Germinal center (tissue), 1 donor: ENCODE data around the gene GALNT4.

Source experiments
- DNase-seq: peaks from one replicate; pipeline ENCODE4 v3.0.0; 2012; ENCODE audit warnings: mixed read lengths, low spot score

Gene GALNT4

DNA sequence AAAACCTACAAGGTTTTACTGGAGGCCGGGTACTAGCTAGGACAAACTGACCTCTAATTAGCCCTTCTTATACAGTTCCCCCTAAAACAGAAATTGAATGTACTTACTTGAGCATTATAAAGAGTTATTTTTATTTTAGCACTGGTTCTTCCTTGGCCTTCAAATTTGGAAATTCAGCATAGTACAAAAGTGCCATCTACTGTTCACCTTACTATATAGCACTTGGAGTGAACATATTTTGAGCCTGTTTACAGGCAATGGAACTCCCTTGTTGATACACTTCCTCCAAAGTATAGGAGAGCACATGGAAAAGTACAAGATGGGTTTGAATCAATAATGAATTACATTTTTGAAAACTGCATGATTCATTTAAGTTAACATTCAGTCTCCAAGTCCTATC lies 5.1 kb upstream of the GALNT4 start:
- peak; percentile 67 for DNase-seq

DNA sequence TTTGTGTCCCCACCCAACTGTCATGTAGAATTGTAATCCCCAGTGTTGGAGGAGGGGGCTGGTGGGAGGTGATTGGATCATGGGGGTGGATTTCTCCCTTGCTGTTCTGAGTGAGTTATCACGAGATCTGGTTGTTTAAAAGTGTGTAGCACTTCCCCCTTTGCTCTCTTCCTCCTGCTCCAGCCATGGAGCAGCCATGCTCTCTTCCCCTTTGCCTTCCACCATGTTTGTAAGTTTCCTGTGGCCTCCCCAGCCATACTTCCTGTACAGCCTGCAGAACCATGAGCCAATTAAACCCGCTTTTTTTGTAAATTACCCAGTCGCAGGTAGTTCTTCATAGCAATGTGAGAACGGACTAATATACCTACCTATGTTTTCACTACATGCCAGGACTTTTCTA lies 3.8 kb upstream of the GALNT4 start:
- DNase-seq = no peak

DNA sequence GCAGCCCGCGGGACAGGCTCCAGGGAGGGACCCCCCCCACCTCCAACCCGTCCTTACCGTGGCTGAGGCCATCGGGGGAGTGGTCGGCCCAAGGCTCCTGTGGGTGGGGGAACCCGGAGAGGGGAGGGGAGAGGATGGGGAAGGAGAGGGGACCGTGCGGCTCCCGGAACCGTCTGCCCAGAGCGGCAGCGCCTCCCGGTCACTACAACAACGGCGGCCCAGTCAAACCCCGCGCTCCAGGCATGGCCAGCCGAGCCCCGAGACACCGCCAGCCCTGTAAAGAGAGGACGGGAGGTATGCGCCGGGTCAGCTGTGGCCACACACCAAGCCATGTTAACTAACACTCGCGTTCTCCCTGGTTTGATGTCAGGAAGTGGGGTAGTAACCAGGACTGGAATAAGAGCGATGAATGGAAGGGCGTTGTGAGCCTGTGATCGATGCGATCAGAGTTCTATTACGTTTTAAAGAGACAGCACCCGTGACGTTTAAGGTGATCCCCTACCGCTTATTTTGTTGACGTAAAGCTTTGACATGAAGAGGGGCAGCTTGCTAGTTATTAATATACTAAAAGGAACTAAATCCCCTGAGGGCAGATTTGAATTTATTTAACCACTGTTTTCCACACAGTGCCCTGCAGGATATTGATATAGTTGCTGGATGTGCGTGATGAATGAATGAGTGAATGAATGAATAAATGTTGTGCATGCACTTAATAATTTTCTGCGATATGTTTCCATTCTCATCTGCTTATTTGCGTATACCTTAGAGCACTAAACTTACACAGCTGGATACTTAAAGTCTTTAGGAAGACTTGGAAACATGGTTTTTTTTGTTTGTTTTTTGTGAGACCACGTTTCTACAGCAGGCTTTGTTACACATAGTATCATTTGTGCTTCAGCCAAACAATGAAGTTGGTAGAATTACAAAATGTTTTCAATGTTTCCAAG lies 1.5 kb upstream of the GALNT4 start, which contains the start of gene POC1B:
Gene POC1B (minus strand): TSS at position 224 of the 947 bp plus-strand sequence. CDS start 152 bp downstream, at position 72.
- DNase-seq = peak; percentile 79

DNA sequence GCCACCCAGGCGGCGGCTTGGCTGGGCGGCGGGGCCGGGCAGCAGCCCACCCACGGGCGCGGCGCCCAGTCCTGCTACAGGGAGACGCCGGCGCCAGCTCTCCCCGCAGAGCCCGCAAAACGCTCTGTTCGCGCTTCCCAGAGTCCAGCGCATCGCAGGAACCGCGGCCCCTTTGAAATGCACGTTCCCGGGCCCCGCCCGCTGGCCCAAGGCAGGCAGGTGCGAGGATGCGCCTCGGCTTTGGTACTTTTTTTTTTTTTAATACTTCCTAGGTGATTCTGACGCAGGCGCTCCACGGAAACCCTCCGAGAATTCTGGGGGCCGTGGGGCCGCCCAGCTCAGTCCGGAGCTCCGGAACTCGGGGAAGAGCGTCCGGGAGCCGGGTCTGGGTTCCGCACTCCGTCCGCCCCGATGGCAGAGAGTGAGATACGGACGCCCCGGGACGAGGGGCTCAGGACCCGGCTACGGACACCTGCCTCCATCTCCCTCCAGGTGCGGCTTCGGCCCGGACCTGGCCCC lies 768 bp upstream of the GALNT4 start:
- peak; percentile 58 for DNase-seq

DNA sequence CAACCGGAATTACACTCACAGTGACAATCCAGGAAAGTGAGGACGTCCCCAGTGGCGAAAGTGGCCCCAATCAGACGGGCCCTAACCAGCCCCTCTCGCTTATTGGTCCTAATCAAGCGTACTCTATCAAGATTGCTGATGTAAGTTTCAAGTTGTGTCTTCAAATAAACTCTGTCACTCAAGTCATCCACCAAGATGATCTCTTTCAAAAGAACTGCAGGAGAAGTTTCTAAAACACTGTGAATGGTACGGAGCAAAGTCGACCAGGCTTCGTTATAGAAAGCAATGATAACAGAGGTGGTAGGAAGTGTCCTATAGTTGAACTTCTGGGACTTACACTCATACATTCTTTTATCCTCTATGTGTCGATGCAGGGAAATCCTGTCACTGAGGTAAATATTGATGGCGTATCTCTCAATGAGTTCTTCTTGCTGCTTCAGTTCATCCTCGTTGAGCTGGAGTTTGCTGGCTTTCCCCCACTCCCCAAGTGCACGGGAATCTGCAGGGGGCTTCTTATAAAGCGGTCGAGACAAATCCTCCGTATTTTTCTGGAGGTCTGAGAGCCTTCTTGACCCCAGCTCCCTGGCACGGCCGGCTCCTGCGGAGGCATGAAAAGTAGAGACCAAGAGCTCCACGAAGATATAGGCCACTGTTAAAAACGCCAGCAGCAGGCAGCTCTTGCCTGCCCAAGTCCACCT lies 604 bp downstream of the GALNT4 start:
- DNase-seq = no peak

DNA sequence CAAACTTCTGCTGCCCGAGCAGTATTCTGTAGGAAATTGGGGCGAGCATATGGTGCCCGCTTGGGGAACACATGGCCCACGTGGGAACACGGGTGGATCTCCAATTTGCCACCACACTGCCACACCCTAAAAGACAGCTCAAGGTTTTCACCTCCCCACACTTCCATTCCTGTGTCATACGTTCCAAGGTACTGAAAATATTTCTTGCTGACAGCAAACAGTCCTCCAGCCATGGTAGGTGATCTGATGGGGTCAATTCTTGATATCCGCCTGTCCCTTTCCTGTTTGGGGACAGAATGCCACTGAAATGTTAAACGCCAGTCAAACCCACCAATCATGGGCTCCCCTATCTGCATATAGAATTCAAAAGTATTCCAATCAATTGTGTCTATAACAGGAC lies 1.2 kb downstream of the GALNT4 start:
- no peak for DNase-seq

DNA sequence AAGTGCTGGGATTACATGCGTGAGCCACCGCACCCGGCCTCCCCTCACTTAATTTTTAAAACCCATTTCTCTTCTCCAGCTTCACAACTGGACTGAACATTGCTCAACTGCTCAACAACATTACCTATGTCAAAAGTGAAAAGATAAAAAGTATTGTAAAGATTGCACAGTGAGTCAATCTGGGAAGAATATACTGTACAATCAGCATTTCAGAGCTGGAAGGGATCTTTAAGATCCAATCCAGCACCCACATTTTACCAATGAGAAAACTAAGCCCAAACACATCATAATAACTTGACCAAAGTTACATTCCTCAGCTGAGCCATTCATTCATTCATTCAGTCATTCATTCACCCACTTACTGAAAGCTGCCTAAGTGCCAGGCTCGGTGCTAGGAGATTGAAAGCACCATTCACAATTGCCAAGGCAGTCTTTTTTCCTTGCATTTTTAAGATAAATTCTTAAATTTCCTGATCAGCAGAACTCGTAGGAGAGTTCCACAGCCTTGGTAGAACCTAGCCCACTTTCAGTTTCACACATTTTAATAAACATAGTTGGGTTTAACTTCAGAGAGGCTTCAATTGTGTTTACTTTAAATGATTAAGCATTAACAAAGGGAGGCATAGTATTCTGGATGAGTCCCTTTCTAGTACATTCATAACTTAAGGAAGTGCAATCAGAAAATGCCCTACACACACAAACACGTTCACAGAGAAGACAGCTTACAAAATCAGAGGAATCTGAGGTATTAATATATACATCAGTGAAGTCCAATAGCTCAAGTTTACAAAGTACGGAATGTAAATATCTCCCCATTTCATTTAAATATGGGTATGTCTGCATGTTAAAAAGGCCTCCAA lies 3.0 kb downstream of the GALNT4 start:
- DNase-seq = no peak

DNA sequence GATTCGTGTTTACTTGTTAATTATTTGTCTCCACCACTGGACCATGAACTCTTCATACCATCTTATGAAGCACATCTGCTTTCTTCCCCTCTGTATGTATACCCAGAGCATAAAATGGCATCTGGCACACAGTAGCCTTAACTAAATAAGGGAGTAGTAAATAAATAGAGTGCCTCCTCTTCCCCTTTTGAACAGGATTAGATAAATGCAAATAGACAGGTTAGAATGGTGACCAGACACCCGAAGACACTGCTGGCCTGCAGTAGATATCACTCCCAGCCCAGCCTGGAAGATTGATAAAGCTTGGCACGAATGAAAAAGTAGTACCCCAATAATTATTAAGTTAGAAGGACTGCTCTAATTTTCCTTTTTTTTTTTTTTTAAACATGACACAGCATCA lies 6.9 kb downstream of the GALNT4 start:
- no peak for DNase-seq

DNA sequence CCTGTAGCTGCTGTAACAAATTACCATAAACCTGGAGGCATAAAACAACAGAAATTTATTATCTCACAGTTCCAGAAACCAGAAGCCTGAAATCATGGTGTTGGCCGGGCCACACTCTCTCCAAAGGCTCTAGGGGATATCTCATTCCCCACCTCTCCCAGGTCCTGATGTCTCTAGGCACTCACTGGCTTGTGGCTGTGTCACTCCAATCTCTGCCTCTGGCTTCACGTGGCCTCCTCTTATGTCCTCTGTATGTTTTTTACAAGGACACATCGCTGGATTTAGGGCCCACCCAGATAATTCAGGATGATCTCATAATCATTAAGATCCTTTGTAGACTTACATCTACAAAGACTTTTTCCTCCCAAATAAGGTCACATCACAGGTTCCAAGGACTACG lies 8.0 kb downstream of the GALNT4 start:
- DNase-seq = no peak

DNA sequence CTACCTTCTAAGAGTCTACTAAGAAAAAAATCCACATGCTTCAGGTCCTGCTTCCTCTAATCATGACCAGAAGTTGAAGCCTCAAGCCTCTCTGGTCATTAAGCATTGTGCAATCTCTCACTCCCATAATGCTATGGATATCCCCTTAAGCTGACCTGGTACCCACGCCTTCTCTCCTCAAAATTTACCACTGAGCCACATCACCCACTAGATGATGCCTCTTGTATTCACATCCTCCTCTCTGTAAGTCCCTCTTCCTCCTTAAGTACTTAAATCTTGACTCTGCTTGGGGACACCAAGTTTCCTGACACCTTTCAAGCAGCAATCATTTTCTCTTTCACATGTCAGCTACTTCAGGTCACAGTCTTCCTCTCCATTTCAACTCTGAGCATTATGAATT lies 9.8 kb downstream of the GALNT4 start:
- DNase-seq = no peak

DNA sequence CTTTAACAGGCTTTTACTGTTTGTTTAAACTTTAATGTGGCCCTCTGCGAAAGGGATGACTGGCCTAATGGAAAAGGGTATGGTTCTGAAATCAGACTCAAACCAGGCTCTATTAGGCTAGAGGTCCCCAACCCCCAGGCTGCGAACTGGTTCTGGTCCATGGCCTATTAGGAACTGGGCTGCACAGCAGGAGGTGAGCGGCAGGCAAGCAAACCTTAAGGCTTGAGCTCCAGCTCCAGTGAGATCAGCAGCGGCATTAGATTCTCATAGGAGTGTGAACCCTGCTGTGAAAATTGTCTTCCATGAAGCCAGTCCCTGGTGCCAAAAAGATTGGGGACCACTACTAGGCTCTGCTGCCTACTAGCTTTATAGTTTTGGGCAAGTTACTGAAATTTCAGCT lies 11.1 kb downstream of the GALNT4 start:
- no peak for DNase-seq

DNA sequence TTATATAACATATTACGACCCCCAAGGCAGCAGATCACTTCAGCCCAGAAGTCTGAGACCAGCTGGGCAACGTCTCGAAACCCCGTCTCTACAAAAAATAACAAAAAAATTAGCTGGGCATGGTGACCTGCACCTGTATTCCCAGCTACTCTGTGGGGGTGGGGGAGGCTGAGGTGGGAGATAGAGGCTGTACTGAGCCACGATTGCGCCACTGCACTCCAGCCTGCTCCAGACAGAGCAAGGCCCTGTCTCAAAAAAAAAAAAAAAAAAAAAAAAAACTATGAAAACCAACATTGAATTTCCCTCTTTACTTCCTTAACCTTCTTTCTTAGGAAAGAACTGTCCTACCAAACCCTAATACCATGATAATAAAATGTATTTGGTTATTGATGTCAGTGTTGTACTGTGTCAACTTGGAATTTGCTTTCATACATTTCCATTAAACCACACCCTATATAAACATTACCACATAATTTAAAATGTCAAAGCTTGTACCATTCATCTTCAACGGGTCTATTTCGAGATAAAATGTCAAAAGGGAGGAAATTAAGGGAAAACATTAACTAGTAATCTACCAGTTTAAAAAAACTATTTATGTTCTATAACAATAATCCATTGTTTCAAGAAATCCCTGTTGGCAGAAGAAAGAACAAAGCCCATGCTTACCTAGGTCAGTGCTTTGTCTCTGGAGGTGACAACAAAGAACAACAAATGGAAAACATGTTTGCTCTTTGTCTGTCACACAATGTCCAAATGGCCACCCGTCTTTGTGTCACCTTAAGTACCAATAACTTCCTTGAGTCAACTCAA lies 17.4 kb downstream of the GALNT4 start:
- no peak for DNase-seq

DNA sequence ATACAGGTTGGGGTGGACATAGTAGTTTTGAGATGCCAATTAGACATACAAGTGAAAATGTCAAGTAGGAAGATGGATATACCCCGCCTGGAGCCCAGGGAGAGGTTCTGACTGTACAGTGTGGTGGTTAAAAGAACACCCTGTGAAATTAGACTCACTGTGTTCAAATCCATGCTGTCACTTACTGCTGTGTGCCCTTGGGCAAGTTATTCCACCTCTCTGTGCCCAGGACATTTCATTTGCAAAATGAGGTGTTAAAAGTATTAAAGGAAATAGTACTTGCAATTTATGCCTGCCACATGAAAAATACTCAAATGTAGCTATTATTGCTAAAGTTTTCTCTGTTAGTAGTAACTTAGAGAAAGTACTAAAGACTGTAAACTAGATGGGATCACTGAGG lies 18.5 kb downstream of the GALNT4 start:
- DNase-seq = no peak

DNA sequence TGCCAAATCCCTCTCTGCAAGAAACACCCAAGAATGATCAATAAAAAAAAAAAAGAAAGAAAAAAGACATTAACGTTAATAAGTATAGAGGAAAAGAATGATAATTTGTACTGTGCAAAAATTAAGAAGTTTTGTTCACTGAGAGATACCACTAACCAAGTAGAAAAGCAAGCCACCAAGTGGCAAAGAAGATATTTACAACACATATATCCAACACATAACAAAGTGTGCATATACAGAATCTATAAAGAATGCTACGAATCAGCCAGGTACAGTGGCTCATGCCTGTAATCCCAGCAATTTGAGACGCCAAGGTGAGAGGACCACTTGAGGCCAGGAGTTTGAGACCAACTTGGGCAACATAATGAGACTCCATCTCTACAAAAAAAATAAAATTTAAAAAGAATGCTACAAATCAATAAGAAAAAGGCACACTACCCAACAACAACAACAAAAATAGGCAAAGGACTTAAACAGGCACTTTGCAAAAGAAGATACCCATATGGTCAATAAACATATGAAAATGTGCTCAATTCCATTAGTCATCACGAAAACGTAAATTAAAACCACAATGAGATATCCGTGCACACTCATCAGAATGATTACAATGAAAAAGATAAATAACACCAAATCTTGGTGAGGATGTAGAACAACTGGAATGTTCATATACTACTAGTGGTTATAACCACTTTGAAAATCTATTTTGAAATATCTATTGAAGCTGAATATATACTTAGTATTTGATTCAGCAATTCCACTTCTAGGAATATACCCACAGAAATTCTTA lies 19.8 kb downstream of the GALNT4 start:
- no peak for DNase-seq

DNA sequence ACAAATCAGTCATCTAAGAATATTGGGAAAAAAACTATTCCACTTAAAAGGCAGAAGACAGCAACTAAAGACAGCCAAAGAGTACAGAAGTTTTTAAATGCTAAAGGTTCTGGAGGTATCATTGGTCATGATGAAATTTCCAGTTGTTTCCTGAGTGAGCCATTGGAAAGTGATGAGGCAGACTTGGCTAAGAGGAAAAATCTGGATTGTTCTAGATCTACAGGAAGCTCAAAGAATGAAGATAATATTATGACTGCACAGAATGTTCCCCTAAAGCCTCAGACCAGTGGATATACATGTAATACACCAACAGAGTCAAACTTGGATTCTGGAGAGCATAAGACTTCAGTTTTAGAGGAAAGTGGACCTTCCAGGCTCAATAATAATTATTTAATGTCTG lies 22.8 kb downstream of the GALNT4 start:
- no peak for DNase-seq

DNA sequence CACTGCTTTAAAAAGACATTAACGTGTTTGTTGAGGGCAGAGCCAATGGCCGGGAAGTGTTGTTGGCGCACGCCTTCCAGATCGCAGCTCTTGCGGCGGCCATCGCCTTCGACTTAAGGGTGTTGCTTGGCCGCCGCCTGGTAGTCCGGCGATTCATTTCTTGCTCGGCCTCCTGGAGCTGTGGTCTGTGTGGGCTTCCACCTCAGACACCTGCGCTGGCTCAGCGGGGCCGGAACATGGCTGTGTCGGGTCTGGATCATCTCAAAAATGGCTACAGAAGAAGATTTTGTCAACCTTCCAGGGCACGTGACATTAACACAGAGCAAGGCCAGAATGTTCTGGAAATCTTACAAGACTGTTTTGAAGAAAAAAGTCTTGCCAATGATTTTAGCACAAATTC lies 24.7 kb downstream of the GALNT4 start:
- no peak for DNase-seq

DNA sequence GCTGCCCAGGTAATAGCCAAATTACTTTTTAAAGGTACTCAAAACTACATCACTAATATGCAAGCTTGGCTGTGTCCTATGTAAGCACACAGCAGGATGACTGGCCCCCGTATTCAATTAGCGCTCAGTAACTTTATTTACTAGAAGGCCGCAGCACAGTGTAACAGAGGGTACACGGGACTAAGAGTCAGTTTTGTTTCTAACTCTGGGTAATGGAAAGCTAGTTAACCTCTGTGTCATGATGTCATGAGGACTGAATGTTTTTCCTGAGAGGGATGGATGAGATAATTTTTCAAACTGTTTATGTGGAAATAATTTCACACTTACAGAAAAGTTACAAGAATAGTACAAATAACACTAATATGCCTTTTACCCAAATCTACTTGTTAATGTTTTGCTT lies 27.1 kb downstream of the GALNT4 start:
- no peak for DNase-seq

DNA sequence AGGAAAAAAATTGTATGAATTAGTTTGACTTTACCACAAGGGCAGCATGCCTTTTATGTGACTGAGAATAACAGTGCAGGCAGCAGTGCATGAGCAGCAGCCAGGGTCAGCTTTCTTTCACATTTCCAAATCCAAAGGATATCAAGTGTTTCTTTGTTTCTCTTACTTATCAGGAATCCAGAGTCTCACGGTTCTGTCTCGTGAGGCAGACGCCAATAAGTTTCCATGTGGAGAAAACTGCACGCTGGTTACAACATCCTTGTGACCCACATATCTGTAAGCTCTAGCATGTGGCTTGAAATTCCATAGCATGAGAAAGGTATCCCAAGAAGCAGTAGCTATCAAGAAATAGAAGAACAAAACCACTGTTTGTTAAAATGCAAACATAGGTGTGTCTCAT lies 27.6 kb downstream of the GALNT4 start:
- DNase-seq = no peak

DNA sequence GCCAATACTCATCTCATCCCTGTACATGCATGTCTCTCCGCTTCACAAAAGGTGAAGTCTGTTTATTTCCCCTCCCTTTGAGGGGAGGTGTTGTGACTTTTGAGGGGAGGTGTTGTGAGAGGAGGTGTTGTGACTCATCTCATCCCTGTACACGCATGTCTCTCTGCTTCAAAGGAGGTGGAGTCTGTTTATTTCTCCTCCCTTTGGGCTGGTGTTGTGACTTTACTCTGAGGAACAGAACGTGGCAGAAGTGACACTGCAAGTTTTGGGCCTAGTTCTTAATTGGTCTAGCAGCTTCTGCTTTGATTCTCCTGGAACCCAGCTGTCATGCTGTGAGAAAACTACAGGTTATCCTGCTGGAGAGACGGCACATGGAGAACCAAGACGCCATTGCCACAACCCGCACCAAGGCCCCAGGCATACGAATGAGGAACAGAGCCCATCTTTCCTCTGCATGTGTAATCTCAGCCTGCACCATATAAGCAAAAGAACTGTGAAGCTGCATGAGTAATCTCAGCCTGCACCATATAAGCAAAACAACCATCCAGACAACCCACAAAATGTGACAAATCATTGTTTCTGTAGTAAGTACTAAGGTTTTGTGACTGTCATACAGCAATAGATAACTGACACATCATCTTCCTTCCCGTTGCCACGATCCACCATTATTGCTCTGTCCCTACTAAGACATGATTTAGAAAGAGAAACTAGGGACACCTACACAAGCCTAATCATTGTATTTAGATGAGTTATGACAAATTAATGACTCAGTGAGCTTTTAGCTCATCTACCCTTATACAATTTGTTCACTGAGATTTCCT lies 30.0 kb downstream of the GALNT4 start:
- no peak for DNase-seq
